Smooth muscle cell (in vitro differentiated cells): ENCODE data around the gene ZBTB32. TPM values are rescaled to one million over a fixed set of nuclear protein-coding genes. Genes with fewer than 3 reads are reported as not detected.

ENCODE experiments used
- DNase-seq: peaks from one replicate; lab custom pipeline; 2025; ENCODE audit not compliant: unreplicated experiment; lab: John Stamatoyannopoulos, UW
- H2AFZ ChIP-seq: fragments of 200-600 bp; sonication (generic); 2 replicates; pipeline ENCODE4 v1.6.0; 2016; ENCODE audit warnings: antibody characterized with exemption, low read depth, mild to moderate bottlenecking
- H3F3A ChIP-seq: fragments of 200-600 bp; sonication (generic); 2 replicates; pipeline ENCODE4 v1.6.0; 2017; ENCODE audit warnings: antibody characterized with exemption, low read depth
- H3K27ac ChIP-seq: fragments of 200-600 bp; sonication (generic); 2 replicates; pipeline ENCODE4 v1.5.1; 2016; ENCODE audit warnings: low read depth, mild to moderate bottlenecking
- H3K27me3 ChIP-seq: fragments of 200-600 bp; sonication (generic); 2 replicates; pipeline ENCODE4 v1.6.1; 2016; ENCODE audit warnings: low read depth, mild to moderate bottlenecking
- H3K36me3 ChIP-seq: fragments of 200-600 bp; sonication (generic); 2 replicates; pipeline ENCODE4 v1.5.1; 2016; ENCODE audit warnings: low read depth
- H3K4me1 ChIP-seq: fragments of 200-600 bp; sonication (generic); 2 replicates; pipeline ENCODE4 v1.5.1; 2016; ENCODE audit warnings: low read depth
- H3K4me2 ChIP-seq: fragments of 200-600 bp; sonication (generic); 2 replicates; pipeline ENCODE4 v1.6.0; 2016; ENCODE audit warnings: mild to moderate bottlenecking
- H3K4me3 ChIP-seq: fragments of 200-600 bp; sonication (generic); 2 replicates; pipeline ENCODE4 v1.5.1; 2016; ENCODE audit warnings: mild to moderate bottlenecking
- H3K79me2 ChIP-seq: fragments of 200-600 bp; sonication (generic); 2 replicates; pipeline ENCODE4 v1.6.0; 2016; ENCODE audit warnings: low read depth, mild to moderate bottlenecking
- H3K9ac ChIP-seq: fragments of 200-600 bp; sonication (generic); 2 replicates; pipeline ENCODE4 v1.6.0; 2016; ENCODE audit warnings: low read depth
- H3K9me3 ChIP-seq: fragments of 200-600 bp; sonication (generic); replicated peaks from 2 replicates; pipeline ENCODE4 v1.5.1; 2016; ENCODE audit warnings: low read depth
- H4K20me1 ChIP-seq: fragments of 200-600 bp; sonication (generic); 2 replicates; pipeline ENCODE4 v1.6.0; 2016; ENCODE audit warnings: low read depth
- CTCF ChIP-seq: fragments of 200-600 bp; sonication (generic); IDR thresholded peaks from 2 replicates; pipeline ENCODE4 v1.5.1; 2017; ENCODE audit warnings: borderline replicate concordance, mild to moderate bottlenecking, antibody characterized with exemption; ENCODE audit not compliant: insufficient read depth, poor library complexity, severe bottlenecking
- WGBS: methylation state at CpG from one replicate; pipeline ENCODE4 v1.1.7; 2016; ENCODE audit warnings: low lambda C conversion rate; 5-methylcytosine and 5-hydroxymethylcytosine counted together
- polyA plus RNA-seq: library from polyadenylated mRNA; unstranded; fragments of >200 nt; fragmentation: Nextera tagmentation; extraction: Ambion mirVana; gene quantifications from 2 replicates; pipeline ENCODE4 v1.2.1, GENCODE V29; 2016
- total RNA-seq: library from RNA; depleted of rRNA; stranded (reverse); fragments of >200 nt; gene quantifications from 2 replicates; pipeline ENCODE4 v1.2.3, GENCODE V29; 2014

ZBTB32 gene
- total and polyA plus RNA-seq, 2 experiments from 2014 or later = 1.3 TPM; not detected in 1

- Histone ChIP-seq H3K4me1 (no peaks in the 10 kb centered on the region), H4K20me1 (peaks cover 16% of the 10 kb centered on the region), H3K27ac (no peak overlapping the region), H3K27me3 (no peaks in the 10 kb centered on the region), H3K9ac (no peak overlapping the region), H3K9me3 (no peaks in the 10 kb centered on the region), H3F3A (no peaks in the 10 kb centered on the region), H3K36me3 (peaks cover 2% of the 10 kb centered on the region), H3K4me2 (no peak overlapping the region), H2AFZ (no peak overlapping the region), H3K79me2 (no peaks in the 10 kb centered on the region), H3K4me3 (no peak overlapping the region)
- TF ChIP-seq CTCF = no peak
- 75% methylated on average over 9 of the region's 9 CpGs for WGBS
- no peak for DNase-seq
These were observed 27.0 kb downstream of the ZBTB32 start for GRCh38 chr19:35731353-35731752.

- Histone ChIP-seq H4K20me1 (peaks cover 16% of the 10 kb centered on the region), H3K36me3 (no peaks in the 10 kb centered on the region), H3K9me3 (no peaks in the 10 kb centered on the region), H3K27ac (no peak overlapping the region), H3K27me3 (no peaks in the 10 kb centered on the region), H3K4me2 (no peak overlapping the region), H3K4me1 (no peaks in the 10 kb centered on the region), H3K9ac (no peak overlapping the region), H3F3A (no peaks in the 10 kb centered on the region), H2AFZ (no peak overlapping the region), H3K79me2 (no peaks in the 10 kb centered on the region), H3K4me3 (no peak overlapping the region)
- TF ChIP-seq CTCF = no peak
- 99% methylated on average over 13 of the region's 21 CpGs for WGBS
- no peak for DNase-seq
These were observed 27.5 kb downstream of the ZBTB32 start for GRCh38 chr19:35731779-35732405.

GRCh38 chr19:35732540-35733179 is 28.3 kb downstream of the ZBTB32 start:
- Histone ChIP-seq H4K20me1 (peaks cover 16% of the 10 kb centered on the region), H3K27ac (no peak overlapping the region), H3K79me2 (no peaks in the 10 kb centered on the region), H3K9ac (no peak overlapping the region), H3K4me2 (no peak overlapping the region), H3K4me1 (no peaks in the 10 kb centered on the region), H3K9me3 (no peaks in the 10 kb centered on the region), H2AFZ (no peak overlapping the region), H3K36me3 (no peaks in the 10 kb centered on the region), H3K4me3 (no peak overlapping the region), H3K27me3 (no peaks in the 10 kb centered on the region), H3F3A (no peaks in the 10 kb centered on the region)
- DNase-seq = no peak
- no peak for TF ChIP-seq CTCF
- WGBS = 99% methylated on average over 22 of the region's 25 CpGs
